ENCODE data around the gene ZNRF3.

The ZNRF3 gene

GRCh38 chr22:28903080-28903479 lies 19.7 kb downstream of the ZNRF3 start:
- TF ChIP-seq YY1 (IDR thresholded peaks at IDR 0.05; ENCODE audit: low read depth) (no peak), NFIC (IDR thresholded peaks at IDR 0.05) (no peak), CREB1 (IDR thresholded peaks at IDR 0.05; ENCODE audit: low read depth) (no peak)

GRCh38 chr22:28903729-28904128 lies 20.4 kb downstream of the ZNRF3 start:
- TF ChIP-seq REST (IDR thresholded peaks at IDR 0.05; ENCODE audit: low read depth): no peak
- no peak for TF ChIP-seq EGR1 (IDR thresholded peaks at IDR 0.05)
- no peak for TF ChIP-seq FOXM1 (IDR thresholded peaks at IDR 0.05; ENCODE audit: borderline replicate concordance, low read depth)
- no peak for TF ChIP-seq NFIC (IDR thresholded peaks at IDR 0.05)

GRCh38 chr22:28904211-28904896 lies 21.0 kb downstream of the ZNRF3 start:
- TF ChIP-seq ZBTB7A (IDR thresholded peaks at IDR 0.05; ENCODE audit: low read depth): no peak
- TF ChIP-seq TEAD4 (IDR thresholded peaks at IDR 0.05): no peak

- TF ChIP-seq CREB1 (IDR thresholded peaks at IDR 0.05; ENCODE audit: low read depth) (no peak), TCF12 (IDR thresholded peaks at IDR 0.05; ENCODE audit: low read depth) (no peak), USF1 (IDR thresholded peaks at IDR 0.05) (no peak), EP300 (IDR thresholded peaks at IDR 0.05; ENCODE audit: borderline replicate concordance) (no peak), MAX (IDR thresholded peaks at IDR 0.05) (no peak), ZBTB7A (IDR thresholded peaks at IDR 0.05; ENCODE audit: low read depth) (no peak), TAF1 (IDR thresholded peaks at IDR 0.05; ENCODE audit: low read depth) (no peak), RAD21 (IDR thresholded peaks at IDR 0.05; ENCODE audit: low read depth) (no peak), FOXM1 (IDR thresholded peaks at IDR 0.05; ENCODE audit: borderline replicate concordance, low read depth) (no peak), TEAD4 (IDR thresholded peaks at IDR 0.05) (no peak), CEBPB (IDR thresholded peaks at IDR 0.05) (no peak), YY1 (IDR thresholded peaks at IDR 0.05; ENCODE audit: low read depth) (no peak), REST (IDR thresholded peaks at IDR 0.05; ENCODE audit: low read depth) (no peak), EGR1 (IDR thresholded peaks at IDR 0.05) (no peak), NFIC (IDR thresholded peaks at IDR 0.05) (no peak)
Observed at GRCh38 chr22:28905256-28905832, 22.0 kb downstream of the ZNRF3 start.

- TF ChIP-seq NFIC (IDR thresholded peaks at IDR 0.05) (no peak), REST (IDR thresholded peaks at IDR 0.05; ENCODE audit: low read depth) (no peak), TAF1 (IDR thresholded peaks at IDR 0.05; ENCODE audit: low read depth) (no peak), ZBTB7A (IDR thresholded peaks at IDR 0.05; ENCODE audit: low read depth) (no peak), YY1 (IDR thresholded peaks at IDR 0.05; ENCODE audit: low read depth) (no peak), EP300 (IDR thresholded peaks at IDR 0.05; ENCODE audit: borderline replicate concordance) (no peak), EGR1 (IDR thresholded peaks at IDR 0.05) (no peak), CREB1 (IDR thresholded peaks at IDR 0.05; ENCODE audit: low read depth) (no peak), TCF12 (IDR thresholded peaks at IDR 0.05; ENCODE audit: low read depth) (no peak), USF1 (IDR thresholded peaks at IDR 0.05) (no peak), FOXM1 (IDR thresholded peaks at IDR 0.05; ENCODE audit: borderline replicate concordance, low read depth) (no peak), RAD21 (IDR thresholded peaks at IDR 0.05; ENCODE audit: low read depth) (no peak), MAX (IDR thresholded peaks at IDR 0.05) (no peak), CEBPB (IDR thresholded peaks at IDR 0.05) (no peak), TEAD4 (IDR thresholded peaks at IDR 0.05) (no peak)
Observed at GRCh38 chr22:28906312-28906711, 22.9 kb downstream of the ZNRF3 start.

Measured in Ishikawa (cell line).